COLO668 (cell line): ENCODE data around the gene LYRM9.
"Not testable (repeated sequence)": the region's sequence is repeated elsewhere in the genome, so short reads cannot be mapped to it uniquely, and the experiment has no call there.

Experiments used
- DNase-seq: peaks from one replicate; lab custom pipeline; 2025; ENCODE audit not compliant: unreplicated experiment; lab: John Stamatoyannopoulos, UW

The LYRM9 gene

GRCh38 chr17:27845264-27846041 lies 47.7 kb downstream of the LYRM9 start:
- DNase-seq = no peak

GRCh38 chr17:27840688-27841087 lies 52.5 kb downstream of the LYRM9 start:
- DNase-seq = no peak

GRCh38 chr17:27840406-27840678 lies 52.8 kb downstream of the LYRM9 start:
- not testable (repeated sequence) for DNase-seq

GRCh38 chr17:27839571-27840405 lies 53.4 kb downstream of the LYRM9 start:
- not testable (repeated sequence) for DNase-seq

GRCh38 chr17:27838607-27839006 lies 54.6 kb downstream of the LYRM9 start:
- not testable (repeated sequence) for DNase-seq

GRCh38 chr17:27837769-27838168 lies 55.4 kb downstream of the LYRM9 start:
- DNase-seq = not testable (repeated sequence)

- no peak for DNase-seq
Measured at GRCh38 chr17:27836651-27837050, 56.5 kb downstream of the LYRM9 start.

- DNase-seq = no peak
Measured at GRCh38 chr17:27834571-27834970, 58.6 kb downstream of the LYRM9 start.

- DNase-seq = no peak
Measured at GRCh38 chr17:27832831-27833230, 60.3 kb downstream of the LYRM9 start.

- not testable (repeated sequence) for DNase-seq
Measured at GRCh38 chr17:27829888-27830287, 63.3 kb downstream of the LYRM9 start.

- DNase-seq = not testable (repeated sequence)
Measured at GRCh38 chr17:27829143-27829711, 63.9 kb downstream of the LYRM9 start.
